Left lung (tissue), 10 donors: Measurements from ENCODE around the gene TSHZ2. TPM values are rescaled to one million over a fixed set of nuclear protein-coding genes. Genes with fewer than 3 reads are reported as not detected.

Experiments used
- ATAC-seq: fragments of 200-7000 bp; cut with Tn5 transposase; one replicate; pipeline ENCODE4 v1.9.1; 2020; ENCODE audit warnings: moderate library complexity
- DNase-seq, 4 donors: peaks; one replicate each; pipeline ENCODE4 v3.0.0-alpha.2; 2013 to 2020
- H3K27ac ChIP-seq, 2 donors: fragments of 200-600 bp; sonication (generic) in 1 of 2; one replicate each; pipeline versions ENCODE4 v1.5.0 to v1.8.0; 2020 to 2021
- H3K27me3 ChIP-seq, 2 donors: fragments of 200-600 bp; sonication (generic) in 1 of 2; one replicate each; pipeline versions ENCODE4 v1.5.0 to v1.8.0; 2020 to 2021
- H3K36me3 ChIP-seq, 2 donors: fragments of 200-600 bp; sonication (generic) in 1 of 2; one replicate each; pipeline versions ENCODE4 v1.5.0 to v1.8.0; 2020 to 2021
- H3K4me1 ChIP-seq, 2 donors: fragments of 200-600 bp; one replicate each; pipeline ENCODE4 v1.8.0; 2021
- H3K4me3 ChIP-seq, 2 donors: fragments of 200-600 bp; sonication (generic) in 1 of 2; one replicate each; pipeline versions ENCODE4 v1.5.0 to v1.8.0; 2020 to 2021; ENCODE audit warnings: mild to moderate bottlenecking in 1 of 2
- H3K9me3 ChIP-seq, 2 donors: fragments of 200-600 bp; sonication (generic) in 1 of 2; one replicate each; pipeline versions ENCODE4 v1.5.0 to v1.8.0; 2020 to 2021
- intact Hi-C, 2 donors: fragments of 100-400 bp; cut with DNase I; formaldehyde crosslinking; loops; one replicate each; pipeline versions ENCODE4 v1.11.2 to v1.14.2; 2022
- polyA plus RNA-seq, 6 donors: library from polyadenylated mRNA; unstranded; fragments of 120-200 nt; gene quantifications; one replicate each; pipeline ENCODE4 v1.2.1, GENCODE V29; 2013; ENCODE audit not compliant: insufficient read length in 6 of 6
- total RNA-seq, 2 donors: library from RNA; stranded (reverse); fragmentation: NEBNext Ultra II Directional; extraction: Animal tissue kit (Norgen Biotek cat#: 25700); gene quantifications; one replicate each; pipeline ENCODE4 v1.2.1, GENCODE V29; 2021
- TF ChIP-seq, protein P1 (sequence below), 2 donors: fragments of 200-600 bp; sonication (generic) in 1 of 2; IDR thresholded peaks; one replicate each; pipeline versions ENCODE4 v1.5.0 to v1.8.0; 2021; ENCODE audit warnings: antibody characterized with exemption in 2 of 2
- donor health status: DM: no; HTN: yes; CAD: no.
- donor health status: DM: no; HTN: no; CAD: no.

Gene TSHZ2
- total and polyA plus RNA-seq, 8 donors = 7.6 to 20.7 (median 13.9) TPM

DNA sequence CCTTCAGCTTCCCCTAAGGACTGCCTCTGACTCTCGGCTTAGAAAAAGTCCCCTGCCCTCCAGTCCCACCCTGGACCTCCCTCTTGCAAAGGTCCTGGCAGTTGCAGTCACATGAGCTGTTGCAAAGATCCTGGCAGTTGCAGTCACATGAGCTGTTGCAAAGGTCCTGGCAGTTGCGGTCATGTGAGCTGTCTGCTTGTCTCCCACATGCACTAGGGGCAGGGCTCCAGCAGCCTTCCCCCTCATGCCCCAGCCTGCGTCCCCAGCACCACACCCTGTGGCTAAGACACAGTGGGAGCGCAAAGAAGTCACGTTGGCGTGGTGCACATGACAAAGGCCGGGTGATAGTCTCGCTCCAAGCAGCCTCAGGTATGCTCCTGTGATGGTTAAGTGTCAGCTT lies 538.5 kb downstream of the TSHZ2 start:
- H3K4me3 ChIP-seq = no peak overlapping the region
- no peaks in the 10 kb centered on the region for H3K9me3 ChIP-seq
- TF ChIP-seq, protein P1, sequence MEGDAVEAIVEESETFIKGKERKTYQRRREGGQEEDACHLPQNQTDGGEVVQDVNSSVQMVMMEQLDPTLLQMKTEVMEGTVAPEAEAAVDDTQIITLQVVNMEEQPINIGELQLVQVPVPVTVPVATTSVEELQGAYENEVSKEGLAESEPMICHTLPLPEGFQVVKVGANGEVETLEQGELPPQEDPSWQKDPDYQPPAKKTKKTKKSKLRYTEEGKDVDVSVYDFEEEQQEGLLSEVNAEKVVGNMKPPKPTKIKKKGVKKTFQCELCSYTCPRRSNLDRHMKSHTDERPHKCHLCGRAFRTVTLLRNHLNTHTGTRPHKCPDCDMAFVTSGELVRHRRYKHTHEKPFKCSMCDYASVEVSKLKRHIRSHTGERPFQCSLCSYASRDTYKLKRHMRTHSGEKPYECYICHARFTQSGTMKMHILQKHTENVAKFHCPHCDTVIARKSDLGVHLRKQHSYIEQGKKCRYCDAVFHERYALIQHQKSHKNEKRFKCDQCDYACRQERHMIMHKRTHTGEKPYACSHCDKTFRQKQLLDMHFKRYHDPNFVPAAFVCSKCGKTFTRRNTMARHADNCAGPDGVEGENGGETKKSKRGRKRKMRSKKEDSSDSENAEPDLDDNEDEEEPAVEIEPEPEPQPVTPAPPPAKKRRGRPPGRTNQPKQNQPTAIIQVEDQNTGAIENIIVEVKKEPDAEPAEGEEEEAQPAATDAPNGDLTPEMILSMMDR (IDR thresholded peaks at IDR 0.05) = no peak
- no peaks in the 10 kb centered on the region for H3K36me3 ChIP-seq
- H3K27me3 ChIP-seq = no peaks in the 10 kb centered on the region
- no peak for ATAC-seq
- no peak for DNase-seq
- no peaks in the 10 kb centered on the region for H3K4me1 ChIP-seq
- intact Hi-C loops = no loop called here
- H3K27ac ChIP-seq = no peak overlapping the region

DNA sequence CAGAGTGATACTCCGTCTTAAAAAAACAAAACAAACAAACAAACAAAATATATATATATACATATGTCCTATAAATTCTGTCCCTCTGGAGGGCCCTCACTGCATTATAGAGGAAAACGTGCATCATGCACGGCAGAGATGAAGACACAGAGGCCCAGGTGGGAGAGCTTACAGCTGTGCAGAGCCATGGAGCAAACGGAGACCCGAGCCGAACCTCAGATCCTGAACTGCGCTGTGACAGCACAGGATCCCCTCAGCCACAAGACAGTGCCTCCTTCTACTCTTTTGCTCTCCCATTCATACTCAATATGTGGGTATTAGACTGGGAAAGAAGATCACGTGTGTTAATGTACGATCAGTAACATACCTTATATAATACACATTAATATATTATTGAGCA lies 539.9 kb downstream of the TSHZ2 start:
- intact Hi-C loops = no loop called here
- H3K36me3 ChIP-seq = no peaks in the 10 kb centered on the region
- H3K4me3 ChIP-seq = no peak overlapping the region
- no peaks in the 10 kb centered on the region for H3K9me3 ChIP-seq
- TF ChIP-seq, protein P1 (IDR thresholded peaks at IDR 0.05) = no peak
- no peak overlapping the region for H3K27ac ChIP-seq
- no peak for DNase-seq
- H3K27me3 ChIP-seq = no peaks in the 10 kb centered on the region
- ATAC-seq = no peak
- H3K4me1 ChIP-seq = no peaks in the 10 kb centered on the region

DNA sequence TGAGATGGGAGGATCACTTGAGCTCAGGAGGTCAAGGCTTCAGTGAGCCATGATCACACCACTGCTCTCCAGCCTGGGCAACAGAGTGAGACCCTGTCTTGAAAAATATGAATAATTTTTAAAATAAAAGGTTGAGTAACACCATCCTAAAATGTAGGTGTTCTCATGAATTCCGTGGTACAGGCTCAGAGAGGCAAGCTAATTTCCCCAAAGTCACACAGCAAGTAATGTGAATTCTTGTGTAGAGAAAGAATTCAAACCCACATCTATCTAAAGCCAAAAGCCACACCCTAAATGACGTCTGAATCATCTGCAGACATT lies 541.0 kb downstream of the TSHZ2 start:
- no peak overlapping the region for H3K4me3 ChIP-seq
- H3K27ac ChIP-seq = no peak overlapping the region
- no peaks in the 10 kb centered on the region for H3K27me3 ChIP-seq
- intact Hi-C loops = no loop called here
- TF ChIP-seq, protein P1 (IDR thresholded peaks at IDR 0.05) = no peak
- ATAC-seq = no peak
- DNase-seq = no peak
- H3K9me3 ChIP-seq = no peaks in the 10 kb centered on the region
- H3K4me1 ChIP-seq = no peaks in the 10 kb centered on the region
- no peaks in the 10 kb centered on the region for H3K36me3 ChIP-seq

DNA sequence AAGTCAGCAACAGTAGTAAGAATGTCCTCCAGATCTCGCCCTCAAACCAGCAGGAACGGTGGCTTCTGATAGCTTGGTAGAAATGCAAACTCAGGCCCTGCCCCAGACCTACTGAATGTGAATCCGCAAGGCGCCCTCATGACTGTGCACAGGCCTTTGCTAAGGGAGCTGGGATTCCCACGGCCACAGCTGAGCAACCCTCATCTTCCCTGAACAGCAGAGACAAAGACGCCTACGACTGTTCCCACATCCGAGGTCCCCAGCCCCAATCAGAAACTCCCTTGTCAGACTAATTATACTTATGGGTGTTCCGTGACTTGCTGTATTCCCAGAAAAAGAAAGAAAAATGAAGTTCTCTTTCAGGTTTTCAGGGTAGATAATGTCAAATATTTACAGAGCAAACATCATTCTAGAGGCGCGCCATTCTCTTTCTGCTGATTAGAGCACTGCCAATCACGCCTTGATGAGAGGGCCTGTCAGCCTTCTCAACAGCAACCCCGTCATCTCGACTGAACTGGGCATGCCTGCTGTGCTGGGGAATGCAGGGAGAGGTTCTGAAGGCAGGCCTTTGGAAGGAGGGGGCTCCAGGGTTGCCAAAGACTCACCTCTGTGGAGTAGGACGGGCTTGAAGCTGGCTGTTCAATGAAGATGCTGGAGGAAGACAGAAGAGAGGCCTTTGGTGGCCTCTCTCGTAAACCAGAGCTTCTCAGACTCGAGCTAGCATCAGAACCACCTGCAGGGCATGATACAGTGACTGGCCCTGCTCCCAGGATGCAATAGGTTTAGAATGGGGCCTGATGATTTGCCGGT lies 541.5 kb downstream of the TSHZ2 start:
- intact Hi-C loops = no loop called here
- TF ChIP-seq, protein P1 (IDR thresholded peaks at IDR 0.05) = no peak
- H3K27ac ChIP-seq = no peak overlapping the region
- DNase-seq (no peak), ATAC-seq (peak; percentile 51)
- no peaks in the 10 kb centered on the region for H3K27me3 ChIP-seq
- no peak overlapping the region for H3K4me3 ChIP-seq
- no peaks in the 10 kb centered on the region for H3K4me1 ChIP-seq
- H3K36me3 ChIP-seq = no peaks in the 10 kb centered on the region
- no peaks in the 10 kb centered on the region for H3K9me3 ChIP-seq

DNA sequence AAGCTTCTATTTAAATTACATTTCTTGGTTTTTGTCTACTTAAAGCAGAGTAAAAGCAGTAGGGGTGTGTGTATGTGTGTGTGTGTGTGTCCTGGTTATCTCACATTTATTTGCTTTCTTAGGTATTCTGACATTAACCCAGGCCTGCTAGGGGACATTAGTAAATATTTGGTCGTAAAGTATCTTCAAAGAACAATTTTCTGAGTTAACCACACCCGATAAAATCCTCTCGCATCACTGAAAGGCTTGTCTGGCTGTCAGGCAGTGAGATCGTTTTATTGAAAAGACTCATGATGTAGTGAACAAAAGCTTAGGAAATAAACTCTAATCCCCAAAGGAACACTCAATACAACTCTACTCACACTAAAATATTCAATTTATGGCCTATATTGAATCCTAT lies 543.6 kb downstream of the TSHZ2 start:
- Histone ChIP-seq H3K9me3 (no peaks in the 10 kb centered on the region), H3K36me3 (no peaks in the 10 kb centered on the region), H3K27ac (no peak overlapping the region), H3K27me3 (no peaks in the 10 kb centered on the region), H3K4me1 (no peaks in the 10 kb centered on the region), H3K4me3 (no peak overlapping the region)
- intact Hi-C loops = no loop called here
- TF ChIP-seq, protein P1 (IDR thresholded peaks at IDR 0.05) = no peak
- ATAC-seq = no peak
- no peak for DNase-seq
